NB4 (cell line): ENCODE measurements around the gene CDKN2D.

Experiments
- CTCF ChIP-seq: IDR thresholded peaks from one replicate; pipeline ENCODE4 v1.5.1; 2012; ENCODE audit warnings: low read depth, low read length
- MAX ChIP-seq: IDR thresholded peaks from 2 replicates; pipeline ENCODE4 v1.6.1; 2011; ENCODE audit warnings: low read depth, low read length

DNA sequence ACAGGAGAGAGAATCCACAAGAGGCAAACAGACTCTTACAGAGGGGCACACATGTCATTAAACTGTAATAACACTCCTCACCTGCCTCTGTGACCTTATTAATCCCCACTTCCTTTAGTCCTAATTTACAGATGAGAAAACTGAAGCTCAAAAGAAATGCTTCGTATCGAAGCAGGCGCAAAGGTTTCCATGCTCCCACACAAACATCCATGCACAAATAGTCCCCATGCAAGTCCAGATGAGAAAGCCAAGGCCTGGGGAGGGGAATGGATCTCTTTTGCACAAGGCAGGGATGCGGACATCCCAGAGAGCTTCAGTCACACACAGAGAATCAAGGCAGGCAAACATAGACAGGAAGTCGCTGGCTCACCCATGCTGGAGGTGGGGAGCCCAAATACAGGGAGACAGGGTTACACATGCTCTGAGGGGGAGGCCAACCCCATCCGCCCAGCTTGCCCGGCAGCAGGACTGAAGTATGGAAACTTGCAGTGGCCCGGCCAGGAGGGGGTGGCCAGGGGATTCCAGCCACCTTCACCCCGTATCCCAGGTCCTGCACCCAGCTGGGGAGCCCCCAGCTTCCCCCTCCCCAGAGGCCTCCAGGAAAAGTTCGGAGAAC is 52.0 kb downstream of the CDKN2D start:
- no peak for TF ChIP-seq CTCF
- no peak for TF ChIP-seq MAX
